ENCODE measurements around the gene FUOM.
"Not testable (repeated sequence)": the region's sequence is repeated elsewhere in the genome, so short reads cannot be mapped to it uniquely, and the experiment has no call there.

DNA sequence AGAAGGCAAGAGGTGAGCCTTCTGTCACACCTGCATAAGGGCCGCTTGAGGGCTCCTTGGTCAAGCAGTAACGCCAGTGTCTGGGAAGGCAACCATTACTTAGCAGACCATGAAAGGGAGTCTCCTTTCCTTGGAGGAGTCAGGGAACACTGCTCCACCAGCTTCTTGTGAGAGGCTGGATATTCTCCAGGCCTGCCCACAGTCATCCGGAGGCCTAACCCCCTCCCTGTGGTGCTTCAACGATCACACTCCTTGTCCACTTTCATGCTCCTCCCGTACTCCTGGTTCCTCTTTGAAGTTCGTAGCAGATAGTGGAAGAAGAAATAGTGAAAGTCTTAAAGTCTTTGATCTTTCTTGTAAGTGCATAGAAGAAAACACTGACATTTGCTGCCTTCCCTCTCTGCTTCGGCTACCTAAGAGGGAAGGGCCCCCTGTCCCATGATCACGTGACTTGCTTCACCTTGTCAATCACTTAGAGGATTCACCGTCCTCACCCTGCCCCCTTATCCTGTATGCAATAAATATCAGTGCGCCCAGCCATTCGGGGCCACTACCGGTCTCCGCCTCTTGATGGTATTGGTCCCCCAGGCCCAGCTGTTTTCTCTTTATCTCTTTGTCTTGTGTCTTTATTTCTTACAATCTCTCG, 35.6 kb downstream of the FUOM start:
- not testable (repeated sequence) for TF ChIP-seq EZH2phosphoT487 (IDR thresholded peaks at IDR 0.05; ENCODE audit: borderline replicate concordance, low read depth); GATA2 (CRISPR knock-in tag; IDR thresholded peaks at IDR 0.05); EP300 (IDR thresholded peaks at IDR 0.05; ENCODE audit: borderline replicate concordance in 1 of 2, low read depth in 1 of 2, low read length in 1 of 2)
- TF ChIP-seq, protein P1, sequence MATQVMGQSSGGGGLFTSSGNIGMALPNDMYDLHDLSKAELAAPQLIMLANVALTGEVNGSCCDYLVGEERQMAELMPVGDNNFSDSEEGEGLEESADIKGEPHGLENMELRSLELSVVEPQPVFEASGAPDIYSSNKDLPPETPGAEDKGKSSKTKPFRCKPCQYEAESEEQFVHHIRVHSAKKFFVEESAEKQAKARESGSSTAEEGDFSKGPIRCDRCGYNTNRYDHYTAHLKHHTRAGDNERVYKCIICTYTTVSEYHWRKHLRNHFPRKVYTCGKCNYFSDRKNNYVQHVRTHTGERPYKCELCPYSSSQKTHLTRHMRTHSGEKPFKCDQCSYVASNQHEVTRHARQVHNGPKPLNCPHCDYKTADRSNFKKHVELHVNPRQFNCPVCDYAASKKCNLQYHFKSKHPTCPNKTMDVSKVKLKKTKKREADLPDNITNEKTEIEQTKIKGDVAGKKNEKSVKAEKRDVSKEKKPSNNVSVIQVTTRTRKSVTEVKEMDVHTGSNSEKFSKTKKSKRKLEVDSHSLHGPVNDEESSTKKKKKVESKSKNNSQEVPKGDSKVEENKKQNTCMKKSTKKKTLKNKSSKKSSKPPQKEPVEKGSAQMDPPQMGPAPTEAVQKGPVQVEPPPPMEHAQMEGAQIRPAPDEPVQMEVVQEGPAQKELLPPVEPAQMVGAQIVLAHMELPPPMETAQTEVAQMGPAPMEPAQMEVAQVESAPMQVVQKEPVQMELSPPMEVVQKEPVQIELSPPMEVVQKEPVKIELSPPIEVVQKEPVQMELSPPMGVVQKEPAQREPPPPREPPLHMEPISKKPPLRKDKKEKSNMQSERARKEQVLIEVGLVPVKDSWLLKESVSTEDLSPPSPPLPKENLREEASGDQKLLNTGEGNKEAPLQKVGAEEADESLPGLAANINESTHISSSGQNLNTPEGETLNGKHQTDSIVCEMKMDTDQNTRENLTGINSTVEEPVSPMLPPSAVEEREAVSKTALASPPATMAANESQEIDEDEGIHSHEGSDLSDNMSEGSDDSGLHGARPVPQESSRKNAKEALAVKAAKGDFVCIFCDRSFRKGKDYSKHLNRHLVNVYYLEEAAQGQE (IDR thresholded peaks at IDR 0.05; ENCODE audit: low read depth, low read length): not testable (repeated sequence)

Measured in SK-N-SH (cell line).